ENCODE results near the gene NRIP1. TPM values are rescaled to one million over a fixed set of nuclear protein-coding genes. Genes with fewer than 3 reads are reported as not detected.

Gene NRIP1
- total and polyA plus RNA-seq, 10 of the 15 experiments (the other 5 are each of a cell fraction or from before 2014, with no cell fraction given): 2.9 to 26.1 (median 9.3) TPM

DNA sequence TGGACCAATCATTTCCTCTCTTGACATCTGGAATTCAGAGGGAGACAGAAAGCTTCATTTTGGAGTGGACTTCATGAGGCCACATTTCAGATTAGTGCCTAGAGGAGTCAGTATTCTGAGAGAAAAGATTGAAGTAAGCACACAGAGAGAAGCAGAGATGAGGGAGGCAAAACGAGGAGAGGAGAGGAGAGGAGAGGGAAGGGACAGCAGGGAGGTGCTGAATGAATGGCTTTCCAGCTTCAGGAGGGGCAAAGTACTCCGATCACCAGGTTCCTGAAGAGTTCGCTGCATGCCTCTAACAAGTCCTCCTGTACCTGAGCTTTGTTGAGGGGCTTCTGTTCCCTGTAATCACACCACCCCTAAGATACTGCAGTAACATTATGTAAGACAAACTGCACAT lies 76.0 kb downstream of the NRIP1 start:
- ChIA-PET POLR2A (no interaction called here), SMC1A (ENCODE audit: uncharacterized antibody, unreplicated experiment) (interaction anchor here (0.9 to 1.3 kb wide), 2 partner anchors 8 to 46 kb away, joined by 3 read pairs; no protein-coding TSS in a partner anchor), CTCF (interaction anchor here (1.6 kb wide), 1 partner anchor 10 kb away, joined by 6 read pairs; no protein-coding TSS in a partner anchor), RAD21 (ENCODE audit: unreplicated experiment) (no interaction called here)
- no peak for FAIRE-seq
- H3K79me2 ChIP-seq (ENCODE audit: control insufficient read depth, insufficient read depth, low read length): no peaks in the 10 kb centered on the region
- H3K4me3 ChIP-seq: no peak overlapping the region
- H3K9ac ChIP-seq (ENCODE audit: control insufficient read depth, insufficient read depth, low read length): no peak overlapping the region
- H4K20me1 ChIP-seq (ENCODE audit: control insufficient read depth, insufficient read depth): no peaks in the 10 kb centered on the region; the same call in 1 of the 2 replicates
- H3K4me2 ChIP-seq (ENCODE audit: control insufficient read depth, insufficient read depth): no peak overlapping the region
- H3K9me3 ChIP-seq (replicated peaks; ENCODE audit: control insufficient read depth, insufficient read depth, low read length): no peaks in the 10 kb centered on the region
- peaks cover 0 to 8% of the 10 kb centered on the region in 2 experiments; a peak in 2 of 4 replicates for H3K36me3 ChIP-seq (ENCODE audit: control insufficient read depth in 2 of 2, insufficient read depth in 2 of 2, low read length in 1 of 2)
- no TSS peak for BruUV-seq (replicated peaks)
- in situ Hi-C loops (cut with MboI): no loop called here
- no peaks in the 10 kb centered on the region for H3K4me1 ChIP-seq (ENCODE audit: control insufficient read depth, insufficient read depth, low read length)
- ATAC-seq: no peak
- WGBS (ENCODE audit: insufficient coverage, insufficient replicate concordance, low lambda C conversion rate, missing lambda C conversion rate): 36% methylated on average over 3 of the region's 3 CpGs
- H2AFZ ChIP-seq (ENCODE audit: control insufficient read depth, low read depth, low read length): no peak overlapping the region
- intact Hi-C loops (cut with micrococcal nuclease; ENCODE audit: unreplicated experiment): no loop called here
- H3K27ac ChIP-seq (ENCODE audit: control insufficient read depth, insufficient read depth): no peak overlapping the region
- TF ChIP-seq ATF7 (IDR thresholded peaks at IDR 0.05; ENCODE audit: low read depth) (no peak), TCF12 (IDR thresholded peaks at IDR 0.05; ENCODE audit: low read depth, low read length) (no peak), YBX1 (IDR thresholded peaks at IDR 0.05) (no peak)
- DNase-seq (ENCODE audit: low read depth, low spot score): no peak
- H3K27me3 ChIP-seq (replicated peaks in 1 of 2; ENCODE audit: control insufficient read depth in 2 of 2, insufficient read depth in 2 of 2, low read length in 1 of 2): no peaks in the 10 kb centered on the region

DNA sequence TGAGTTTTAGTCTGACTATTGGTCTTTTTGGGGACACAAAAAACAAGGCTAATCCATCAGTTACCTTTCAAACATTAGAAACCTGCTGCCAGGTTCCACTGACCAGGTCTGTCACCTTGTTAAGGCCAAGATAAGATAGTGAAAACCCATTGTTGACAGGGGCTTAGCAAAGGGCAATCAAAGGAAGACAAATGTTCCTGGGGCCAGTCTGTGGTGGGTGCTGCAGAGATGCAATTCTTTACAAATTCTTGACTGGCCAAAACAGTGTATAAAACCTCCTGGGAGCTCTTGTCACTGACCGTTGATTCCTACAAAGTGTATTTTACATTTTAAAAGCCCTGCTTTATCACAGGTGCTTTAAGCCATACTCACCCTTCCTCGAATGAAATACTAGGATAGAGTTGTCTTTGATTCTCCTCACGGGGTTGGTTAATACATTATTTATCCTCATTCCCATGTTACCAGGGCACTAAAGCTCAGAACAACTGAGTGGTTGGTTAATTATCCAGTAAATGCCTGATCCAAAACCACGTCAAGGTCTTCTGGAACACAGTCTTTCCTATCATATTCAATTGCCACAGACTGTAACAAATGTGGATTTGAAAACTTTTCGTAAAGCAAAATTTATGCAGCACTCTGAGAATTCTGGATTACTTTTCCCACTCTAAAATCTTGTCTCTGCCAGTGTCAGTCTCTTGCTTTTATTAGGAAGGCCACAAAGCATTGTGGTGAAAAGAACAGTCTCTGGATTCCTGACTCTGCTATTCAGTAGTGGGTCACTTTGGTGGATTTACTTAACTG lies 77.2 kb downstream of the NRIP1 start:
- no peaks in the 10 kb centered on the region for H3K27me3 ChIP-seq (replicated peaks in 1 of 2; ENCODE audit: control insufficient read depth in 2 of 2, insufficient read depth in 2 of 2, low read length in 1 of 2)
- in situ Hi-C loops (cut with MboI) (no loop called here), intact Hi-C loops (cut with micrococcal nuclease; ENCODE audit: unreplicated experiment) (no loop called here)
- WGBS (ENCODE audit: insufficient coverage, insufficient replicate concordance, low lambda C conversion rate, missing lambda C conversion rate): 13% methylated on average over 5 of the region's 5 CpGs
- H3K4me3 ChIP-seq: no peak overlapping the region
- H2AFZ ChIP-seq (ENCODE audit: control insufficient read depth, low read depth, low read length): no peak overlapping the region
- no peaks in the 10 kb centered on the region for H3K9me3 ChIP-seq (replicated peaks; ENCODE audit: control insufficient read depth, insufficient read depth, low read length)
- H3K4me2 ChIP-seq (ENCODE audit: control insufficient read depth, insufficient read depth): no peak overlapping the region
- H3K79me2 ChIP-seq (ENCODE audit: control insufficient read depth, insufficient read depth, low read length): no peaks in the 10 kb centered on the region
- H3K9ac ChIP-seq (ENCODE audit: control insufficient read depth, insufficient read depth, low read length): no peak overlapping the region
- ATAC-seq (no peak), FAIRE-seq (no peak), DNase-seq (ENCODE audit: low read depth, low spot score) (no peak)
- no peak overlapping the region for H3K27ac ChIP-seq (ENCODE audit: control insufficient read depth, insufficient read depth)
- no peaks in the 10 kb centered on the region; the same call in 1 of the 2 replicates for H4K20me1 ChIP-seq (ENCODE audit: control insufficient read depth, insufficient read depth)
- ChIA-PET SMC1A (ENCODE audit: uncharacterized antibody, unreplicated experiment) (interaction anchor here (1.0 to 1.1 kb wide), 3 partner anchors 16 to 26 kb away, joined by 3 read pairs; no protein-coding TSS in a partner anchor), POLR2A (interaction anchor here (1.1 kb wide), 1 partner anchor 9 kb away, joined by 3 read pairs; no protein-coding TSS in a partner anchor), CTCF (no interaction called here), RAD21 (ENCODE audit: unreplicated experiment) (no interaction called here)
- no peaks in the 10 kb centered on the region for H3K4me1 ChIP-seq (ENCODE audit: control insufficient read depth, insufficient read depth, low read length)
- no TSS peak for BruUV-seq (replicated peaks)
- H3K36me3 ChIP-seq (ENCODE audit: control insufficient read depth in 2 of 2, insufficient read depth in 2 of 2, low read length in 1 of 2): peaks cover 0 to 8% of the 10 kb centered on the region in 2 experiments; a peak in 2 of 4 replicates
- TF ChIP-seq NR2C2 (IDR thresholded peaks at IDR 0.05; ENCODE audit: borderline replicate concordance, control insufficient read depth, insufficient read length, low read depth) (no peak), HDAC2 (IDR thresholded peaks at IDR 0.05) (no peak), KDM1A (IDR thresholded peaks at IDR 0.05; ENCODE audit: borderline replicate concordance) (no peak), TBL1XR1 (IDR thresholded peaks at IDR 0.05; ENCODE audit: low read depth, low read length) (no peak), POU2F2 (IDR thresholded peaks at IDR 0.05; ENCODE audit: borderline replicate concordance, low read depth, low read length) (no peak), CTCF (IDR thresholded peaks at IDR 0.05 in 2 of 3, conservative IDR thresholded peaks at IDR 0.05 in 1 of 3; ENCODE audit: control insufficient read depth in 2 of 3, extremely low read depth in 1 of 3, insufficient read depth in 1 of 3, low read depth in 3 of 3, low read length in 3 of 3) (no peak), GABPA (IDR thresholded peaks at IDR 0.05; ENCODE audit: low read depth) (no peak), RAD21 (IDR thresholded peaks at IDR 0.05; ENCODE audit: insufficient read depth, low read depth, low read length) (no peak), SREBF1 (IDR thresholded peaks at IDR 0.05; ENCODE audit: low read length) (no peak), BMI1 (IDR thresholded peaks at IDR 0.05; ENCODE audit: borderline replicate concordance) (no peak), RFX5 (IDR thresholded peaks at IDR 0.05; ENCODE audit: low read depth, low read length) (no peak)
- TF ChIP-seq, protein P1, sequence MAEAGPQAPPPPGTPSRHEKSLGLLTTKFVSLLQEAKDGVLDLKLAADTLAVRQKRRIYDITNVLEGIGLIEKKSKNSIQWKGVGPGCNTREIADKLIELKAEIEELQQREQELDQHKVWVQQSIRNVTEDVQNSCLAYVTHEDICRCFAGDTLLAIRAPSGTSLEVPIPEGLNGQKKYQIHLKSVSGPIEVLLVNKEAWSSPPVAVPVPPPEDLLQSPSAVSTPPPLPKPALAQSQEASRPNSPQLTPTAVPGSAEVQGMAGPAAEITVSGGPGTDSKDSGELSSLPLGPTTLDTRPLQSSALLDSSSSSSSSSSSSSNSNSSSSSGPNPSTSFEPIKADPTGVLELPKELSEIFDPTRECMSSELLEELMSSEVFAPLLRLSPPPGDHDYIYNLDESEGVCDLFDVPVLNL (IDR thresholded peaks at IDR 0.05; ENCODE audit: low read depth, low read length): no peak

All from GM12878 (cell line).